Ammon's horn (tissue), 1 donor: Measurements from ENCODE around the gene TMEM184C.

Experiments used
- DNase-seq: peaks from one replicate; pipeline ENCODE4 v3.0.0-alpha.2; 2016; ENCODE audit warnings: low spot score

TMEM184C gene

GRCh38 chr4:147617173-147617840 is at the start of gene TMEM184C:
TSS of gene TMEM184C (plus strand) at chr4:147617397. CDS start at chr4:147617957, 560 bp downstream.
- peak; percentile 99 for DNase-seq

GRCh38 chr4:147570616-147571015 is 46.6 kb upstream of the TMEM184C start:
- no peak for DNase-seq

- no peak for DNase-seq
Observed at GRCh38 chr4:147571036-147571770, 46.0 kb upstream of the TMEM184C start.

- no peak for DNase-seq
Observed at GRCh38 chr4:147576084-147576483, 41.1 kb upstream of the TMEM184C start.

- DNase-seq = no peak
Observed at GRCh38 chr4:147578051-147578476, 39.1 kb upstream of the TMEM184C start.

GRCh38 chr4:147578593-147578992 is 38.6 kb upstream of the TMEM184C start:
- no peak for DNase-seq

- no peak for DNase-seq
Observed at GRCh38 chr4:147580396-147580795, 36.8 kb upstream of the TMEM184C start.

- DNase-seq = no peak
Observed at GRCh38 chr4:147581606-147582350, 35.4 kb upstream of the TMEM184C start.

GRCh38 chr4:147582386-147583060 is 34.7 kb upstream of the TMEM184C start:
- DNase-seq = no peak

GRCh38 chr4:147583876-147584275 is 33.3 kb upstream of the TMEM184C start:
- no peak for DNase-seq

- no peak for DNase-seq
Observed at GRCh38 chr4:147586032-147586431, 31.2 kb upstream of the TMEM184C start.

- DNase-seq = no peak
Observed at GRCh38 chr4:147586637-147587036, 30.6 kb upstream of the TMEM184C start.

GRCh38 chr4:147587041-147587440 is 30.2 kb upstream of the TMEM184C start:
- DNase-seq = peak; percentile 45

GRCh38 chr4:147589586-147589985 is 27.6 kb upstream of the TMEM184C start:
- DNase-seq = peak; percentile 21

- DNase-seq = peak; percentile 83
Observed at GRCh38 chr4:147590249-147590920, 26.8 kb upstream of the TMEM184C start.

GRCh38 chr4:147591106-147591505 is 26.1 kb upstream of the TMEM184C start:
- DNase-seq = no peak

- no peak for DNase-seq
Observed at GRCh38 chr4:147594107-147594506, 23.1 kb upstream of the TMEM184C start.

GRCh38 chr4:147594578-147594977 is 22.6 kb upstream of the TMEM184C start:
- no peak for DNase-seq

- DNase-seq = no peak
Observed at GRCh38 chr4:147596377-147596776, 20.8 kb upstream of the TMEM184C start.

- DNase-seq = no peak
Observed at GRCh38 chr4:147596981-147597380, 20.2 kb upstream of the TMEM184C start.

GRCh38 chr4:147597561-147597960 is 19.6 kb upstream of the TMEM184C start:
- DNase-seq = no peak

GRCh38 chr4:147599206-147599605 is 18.0 kb upstream of the TMEM184C start:
- DNase-seq = no peak
